ENCODE results near the gene PCDHGB3. TPM values are rescaled to one million over a fixed set of nuclear protein-coding genes. Genes with fewer than 3 reads are reported as not detected.
"Not testable (repeated sequence)": the region's sequence is repeated elsewhere in the genome, so short reads cannot be mapped to it uniquely, and the experiment has no call there.

Gene PCDHGB3
- total RNA-seq, 6 donors from 2014 or later = 1.2 to 6.3 (median 2.3) TPM

DNA sequence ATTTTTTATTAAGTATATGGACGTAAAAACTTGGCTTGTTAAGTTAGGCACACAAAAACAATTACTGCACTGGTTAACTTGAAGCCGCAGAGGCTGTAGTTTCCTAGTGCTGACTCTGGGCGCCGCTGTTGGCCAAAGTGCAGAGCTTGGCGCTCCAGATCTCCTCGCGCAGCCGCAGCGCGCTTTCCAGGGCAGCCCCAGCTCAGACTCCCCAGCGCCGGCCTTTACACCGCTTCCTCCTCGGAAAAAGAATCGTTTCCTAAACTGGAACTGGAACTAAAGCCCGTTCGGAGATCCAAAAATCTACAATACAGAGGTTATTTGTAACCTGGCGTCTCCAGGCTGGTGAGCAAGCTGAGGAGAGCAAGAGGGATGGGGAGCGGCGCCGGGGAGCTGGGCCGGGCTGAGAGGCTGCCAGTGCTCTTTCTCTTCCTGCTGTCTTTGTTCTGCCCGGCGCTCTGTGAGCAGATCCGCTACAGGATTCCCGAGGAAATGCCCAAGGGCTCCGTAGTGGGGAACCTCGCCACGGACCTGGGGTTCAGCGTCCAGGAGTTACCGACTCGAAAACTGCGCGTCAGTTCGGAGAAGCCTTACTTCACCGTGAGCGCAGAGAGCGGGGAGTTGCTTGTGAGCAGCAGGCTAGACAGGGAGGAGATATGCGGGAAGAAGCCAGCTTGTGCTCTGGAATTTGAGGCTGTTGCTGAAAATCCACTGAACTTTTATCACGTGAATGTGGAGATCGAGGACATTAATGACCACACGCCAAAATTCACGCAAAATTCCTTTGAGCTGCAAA is 27.9 kb downstream of the PCDHGB3 start, which contains the start of gene PCDHGB5:
Gene PCDHGB5 (plus strand): TSS at position 192 of the 796 bp plus-strand sequence. CDS start 181 bp downstream, at position 373.
- not testable (repeated sequence) for H3K4me1 ChIP-seq, H3K36me3 ChIP-seq, H3K27me3 ChIP-seq, H3K27ac ChIP-seq
- 6 to 13% methylated on average over 23 to 25 of the region's 43 CpGs for WGBS, 2 donors
- Histone ChIP-seq H3K9me3 (peaks cover 41 to 83% (median 76%) of the 10 kb centered on the region in 4 donors), H3K4me3 (peak within 1 kb of the TSS in 3 of 4 donors; percentile 33 to 43 (median 34))
- TF ChIP-seq, protein P1, sequence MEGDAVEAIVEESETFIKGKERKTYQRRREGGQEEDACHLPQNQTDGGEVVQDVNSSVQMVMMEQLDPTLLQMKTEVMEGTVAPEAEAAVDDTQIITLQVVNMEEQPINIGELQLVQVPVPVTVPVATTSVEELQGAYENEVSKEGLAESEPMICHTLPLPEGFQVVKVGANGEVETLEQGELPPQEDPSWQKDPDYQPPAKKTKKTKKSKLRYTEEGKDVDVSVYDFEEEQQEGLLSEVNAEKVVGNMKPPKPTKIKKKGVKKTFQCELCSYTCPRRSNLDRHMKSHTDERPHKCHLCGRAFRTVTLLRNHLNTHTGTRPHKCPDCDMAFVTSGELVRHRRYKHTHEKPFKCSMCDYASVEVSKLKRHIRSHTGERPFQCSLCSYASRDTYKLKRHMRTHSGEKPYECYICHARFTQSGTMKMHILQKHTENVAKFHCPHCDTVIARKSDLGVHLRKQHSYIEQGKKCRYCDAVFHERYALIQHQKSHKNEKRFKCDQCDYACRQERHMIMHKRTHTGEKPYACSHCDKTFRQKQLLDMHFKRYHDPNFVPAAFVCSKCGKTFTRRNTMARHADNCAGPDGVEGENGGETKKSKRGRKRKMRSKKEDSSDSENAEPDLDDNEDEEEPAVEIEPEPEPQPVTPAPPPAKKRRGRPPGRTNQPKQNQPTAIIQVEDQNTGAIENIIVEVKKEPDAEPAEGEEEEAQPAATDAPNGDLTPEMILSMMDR (IDR thresholded peaks at IDR 0.05) = peak in 5 of 6 experiments; percentile 19 to 57 (median 48)
- DNase-seq (peak in 1 of 2 donors; percentile 47), ATAC-seq (ENCODE audit: low FRiP score in 2 of 2) (peak; percentile 80 to 87)

DNA sequence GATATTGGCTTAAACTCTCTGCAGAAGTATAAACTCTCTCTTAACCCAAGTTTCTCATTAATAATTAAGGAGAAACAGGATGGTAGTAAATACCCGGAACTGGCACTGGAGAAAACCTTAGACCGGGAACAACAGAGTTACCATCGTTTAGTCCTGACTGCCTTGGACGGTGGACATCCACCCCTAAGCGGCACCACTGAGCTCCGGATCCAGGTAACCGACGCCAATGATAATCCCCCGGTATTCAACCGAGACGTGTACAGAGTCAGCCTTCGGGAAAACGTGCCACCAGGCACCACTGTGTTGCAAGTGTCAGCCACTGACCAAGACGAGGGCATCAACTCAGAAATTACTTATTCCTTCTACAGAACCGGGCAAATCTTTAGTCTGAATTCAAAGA is 28.6 kb downstream of the PCDHGB3 start:
- 33 to 37% methylated on average over 8 to 15 of the region's 15 CpGs for WGBS, 2 donors
- DNase-seq (no peak), ATAC-seq (ENCODE audit: low FRiP score in 2 of 2) (no peak)
- Histone ChIP-seq H3K36me3 (no peaks in the 10 kb centered on the region), H3K4me1 (no peaks in the 10 kb centered on the region), H3K4me3 (no peak overlapping the region), H3K27ac (no peak overlapping the region), H3K9me3 (peaks cover 42 to 83% (median 76%) of the 10 kb centered on the region in 4 donors), H3K27me3 (no peaks in the 10 kb centered on the region)
- TF ChIP-seq, protein P1 (IDR thresholded peaks at IDR 0.05) = no peak
- TF ChIP-seq POLR2A (IDR thresholded peaks at IDR 0.05) (no peak), POLR2AphosphoS5 (IDR thresholded peaks at IDR 0.05) (no peak), EP300 (IDR thresholded peaks at IDR 0.05) (no peak)

DNA sequence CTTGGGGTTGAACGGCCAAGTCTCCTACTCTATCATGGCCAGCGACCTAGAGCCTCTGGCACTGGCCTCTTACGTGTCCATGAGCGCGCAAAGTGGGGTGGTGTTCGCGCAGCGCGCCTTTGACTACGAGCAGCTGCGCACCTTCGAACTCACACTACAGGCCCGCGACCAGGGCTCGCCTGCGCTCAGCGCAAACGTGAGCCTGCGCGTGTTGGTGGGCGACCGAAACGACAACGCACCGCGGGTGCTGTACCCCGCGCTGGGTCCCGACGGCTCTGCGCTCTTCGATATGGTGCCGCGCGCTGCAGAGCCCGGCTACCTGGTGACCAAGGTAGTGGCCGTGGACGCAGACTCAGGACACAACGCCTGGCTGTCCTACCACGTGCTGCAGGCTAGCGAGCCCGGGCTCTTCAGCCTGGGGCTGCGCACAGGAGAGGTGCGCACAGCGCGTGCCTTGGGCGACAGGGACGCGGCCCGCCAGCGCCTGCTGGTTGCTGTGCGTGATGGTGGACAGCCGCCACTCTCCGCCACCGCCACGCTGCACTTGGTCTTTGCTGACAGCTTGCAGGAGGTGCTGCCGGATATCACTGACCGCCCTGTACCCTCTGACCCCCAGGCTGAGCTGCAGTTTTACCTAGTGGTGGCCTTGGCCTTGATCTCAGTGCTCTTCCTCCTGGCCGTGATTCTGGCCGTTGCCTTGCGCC is 29.7 kb downstream of the PCDHGB3 start:
- Histone ChIP-seq H3K4me1 (no peaks in the 10 kb centered on the region), H3K9me3 (peaks cover 41 to 84% (median 77%) of the 10 kb centered on the region in 4 donors), H3K4me3 (no peak overlapping the region), H3K27me3 (no peaks in the 10 kb centered on the region), H3K36me3 (no peaks in the 10 kb centered on the region), H3K27ac (no peak overlapping the region)
- no peak for DNase-seq
- 30 to 41% methylated on average over 4 to 49 of the region's 61 CpGs for WGBS, 2 donors
- no peak for ATAC-seq (ENCODE audit: low FRiP score in 2 of 2)
- TF ChIP-seq EP300 (IDR thresholded peaks at IDR 0.05) (no peak), POLR2A (IDR thresholded peaks at IDR 0.05) (no peak), POLR2AphosphoS5 (IDR thresholded peaks at IDR 0.05) (no peak)
- TF ChIP-seq, protein P1 (IDR thresholded peaks at IDR 0.05) = no peak

DNA sequence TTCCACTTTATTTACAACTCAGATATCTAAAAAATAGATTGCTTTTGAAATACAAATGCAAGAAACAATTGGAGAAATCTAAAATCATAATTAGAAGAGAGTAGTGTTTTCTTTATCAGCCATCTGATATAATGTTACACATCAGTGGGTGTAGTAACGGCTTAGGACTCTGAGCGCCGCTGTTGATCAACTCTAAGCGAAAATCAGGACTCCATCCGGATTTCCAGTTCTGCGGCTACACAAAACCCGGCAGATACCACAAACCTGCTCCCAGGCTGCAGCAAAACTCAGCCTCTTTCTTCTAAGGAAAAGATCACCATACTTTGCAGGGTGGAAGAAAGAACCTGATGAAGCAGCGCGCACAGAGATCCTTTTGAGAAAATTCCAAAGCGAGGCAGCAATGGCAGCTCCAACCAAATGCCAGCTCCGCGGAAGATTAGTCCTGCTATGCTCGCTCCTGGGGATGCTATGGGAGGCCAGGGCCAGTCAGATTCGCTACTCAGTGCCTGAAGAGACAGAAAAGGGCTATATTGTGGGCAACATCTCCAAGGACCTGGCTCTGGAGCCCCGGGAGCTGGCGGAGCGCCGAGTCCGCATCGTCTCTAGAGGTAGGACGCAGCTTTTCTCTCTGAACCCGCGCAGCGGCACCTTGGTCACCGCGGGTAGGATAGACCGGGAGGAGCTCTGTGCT is 32.7 kb downstream of the PCDHGB3 start, which contains the start of gene PCDHGA9:
Gene PCDHGA9 (plus strand): TSS at position 226 of the 691 bp plus-strand sequence. CDS start 175 bp downstream, at position 401.
- no peak for TF ChIP-seq EP300 (IDR thresholded peaks at IDR 0.05)
- TF ChIP-seq, protein P1 (IDR thresholded peaks at IDR 0.05) = peak in 1 of 6 experiments; percentile 40
- Histone ChIP-seq H3K9me3 (peaks cover 45 to 84% (median 81%) of the 10 kb centered on the region in 4 donors), H3K36me3 (no peaks in the 10 kb centered on the region), H3K4me1 (no peaks in the 10 kb centered on the region), H3K27me3 (no peaks in the 10 kb centered on the region), H3K4me3 (peak within 1 kb of the TSS in 2 of 4 donors; percentile 11 to 31), H3K27ac (no peak within 1 kb of the TSS)
- 20 to 22% methylated on average over 27 of the region's 27 CpGs for WGBS, 2 donors
- DNase-seq (peak in 1 of 2 donors; percentile 77), ATAC-seq (ENCODE audit: low FRiP score in 2 of 2) (no peak)
